Thyroid gland (tissue), 4 donors: ENCODE measurements around the gene CREB5.

ENCODE experiments used
- POLR2A ChIP-seq, 2 donors: fragments of 450-650 bp; IDR thresholded peaks; one replicate each; pipeline ENCODE4 v1.6.1; 2017; ENCODE audit warnings: antibody characterized with exemption in 2 of 2, mild to moderate bottlenecking in 2 of 2, moderate library complexity in 1 of 2
- TF ChIP-seq, protein P1 (sequence below), 6 experiments: fragments of 200-600 bp in 3 of 6; fragments of 450-650 bp in 3 of 6; sonication (generic) in 3 of 6; IDR thresholded peaks; one replicate each; pipeline ENCODE4 v1.5.1; 2016 to 2019; ENCODE audit warnings: antibody characterized with exemption in 6 of 6, mild to moderate bottlenecking in 2 of 6, inconsistent platforms in 1 of 6, moderate library complexity in 1 of 6

DNA sequence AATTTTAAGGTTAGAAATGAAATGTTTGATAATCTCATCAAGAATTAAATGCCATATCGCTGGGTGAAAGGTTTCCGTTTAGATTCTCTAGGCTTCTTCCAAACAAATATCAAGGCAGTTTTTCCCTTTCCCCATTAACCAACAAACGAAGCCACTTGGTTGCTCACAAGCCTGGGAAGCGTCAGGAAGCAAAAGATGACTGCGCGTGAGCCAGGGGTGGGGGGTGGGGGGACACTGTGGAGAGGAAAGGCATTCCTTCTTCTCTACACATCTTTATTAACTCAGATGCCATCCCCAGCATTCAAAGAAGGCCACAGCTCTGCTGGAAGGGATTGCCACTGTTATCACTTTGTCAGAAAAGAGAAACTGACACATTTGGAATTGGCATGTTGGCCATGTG, 338.7 kb downstream of the CREB5 start:
- TF ChIP-seq, protein P1, sequence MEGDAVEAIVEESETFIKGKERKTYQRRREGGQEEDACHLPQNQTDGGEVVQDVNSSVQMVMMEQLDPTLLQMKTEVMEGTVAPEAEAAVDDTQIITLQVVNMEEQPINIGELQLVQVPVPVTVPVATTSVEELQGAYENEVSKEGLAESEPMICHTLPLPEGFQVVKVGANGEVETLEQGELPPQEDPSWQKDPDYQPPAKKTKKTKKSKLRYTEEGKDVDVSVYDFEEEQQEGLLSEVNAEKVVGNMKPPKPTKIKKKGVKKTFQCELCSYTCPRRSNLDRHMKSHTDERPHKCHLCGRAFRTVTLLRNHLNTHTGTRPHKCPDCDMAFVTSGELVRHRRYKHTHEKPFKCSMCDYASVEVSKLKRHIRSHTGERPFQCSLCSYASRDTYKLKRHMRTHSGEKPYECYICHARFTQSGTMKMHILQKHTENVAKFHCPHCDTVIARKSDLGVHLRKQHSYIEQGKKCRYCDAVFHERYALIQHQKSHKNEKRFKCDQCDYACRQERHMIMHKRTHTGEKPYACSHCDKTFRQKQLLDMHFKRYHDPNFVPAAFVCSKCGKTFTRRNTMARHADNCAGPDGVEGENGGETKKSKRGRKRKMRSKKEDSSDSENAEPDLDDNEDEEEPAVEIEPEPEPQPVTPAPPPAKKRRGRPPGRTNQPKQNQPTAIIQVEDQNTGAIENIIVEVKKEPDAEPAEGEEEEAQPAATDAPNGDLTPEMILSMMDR (IDR thresholded peaks at IDR 0.05): no peak
- no peak for TF ChIP-seq POLR2A (IDR thresholded peaks at IDR 0.05)
